ENCODE data around the gene CIDEB.
"Not testable (repeated sequence)": the region's sequence is repeated elsewhere in the genome, so short reads cannot be mapped to it uniquely, and the experiment has no call there.

Gene CIDEB, protein sequence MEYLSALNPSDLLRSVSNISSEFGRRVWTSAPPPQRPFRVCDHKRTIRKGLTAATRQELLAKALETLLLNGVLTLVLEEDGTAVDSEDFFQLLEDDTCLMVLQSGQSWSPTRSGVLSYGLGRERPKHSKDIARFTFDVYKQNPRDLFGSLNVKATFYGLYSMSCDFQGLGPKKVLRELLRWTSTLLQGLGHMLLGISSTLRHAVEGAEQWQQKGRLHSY

DNA sequence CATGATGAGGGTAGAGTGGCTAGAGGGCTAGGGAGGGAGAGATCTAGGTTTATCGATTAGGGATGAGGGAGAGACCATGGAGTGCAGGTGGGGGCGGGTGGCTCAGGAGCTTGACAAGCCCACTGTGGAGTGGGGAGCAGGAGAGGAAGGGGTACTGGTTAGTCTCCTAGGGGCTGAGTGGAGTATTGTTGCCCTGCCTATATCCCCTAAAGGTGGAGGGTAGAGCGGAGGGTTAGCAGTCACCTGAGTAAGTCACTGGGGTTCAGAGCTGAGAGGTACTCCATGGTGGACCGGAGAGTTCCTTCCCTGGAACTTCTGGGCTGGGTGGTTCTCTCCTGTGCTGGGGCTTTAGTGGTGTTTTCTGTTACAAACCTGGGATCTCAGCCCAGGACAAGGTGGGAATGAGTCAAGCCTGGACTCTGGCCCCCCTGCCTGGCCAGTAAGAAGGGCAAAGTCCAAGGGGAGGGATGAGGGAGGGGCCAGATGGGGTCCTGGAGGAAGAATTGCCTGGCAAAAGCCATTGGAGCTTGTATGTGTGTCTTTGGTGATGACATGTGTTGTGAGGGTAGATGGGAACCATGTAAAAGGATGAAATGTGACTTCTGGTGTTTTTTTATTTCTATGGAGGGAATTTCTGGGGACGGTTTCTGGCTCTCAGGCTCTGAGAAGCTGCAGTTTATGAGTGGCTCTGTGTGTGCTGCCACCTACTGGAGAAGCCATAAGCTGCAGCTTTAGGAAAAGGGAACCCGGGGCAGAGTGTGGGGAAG lies at the start of gene CIDEB:
CIDEB (minus strand) TSS at position 403 of the 767 bp plus-strand sequence; CDS start at position 284, 119 bp downstream.
- FAIRE-seq: no peak

DNA sequence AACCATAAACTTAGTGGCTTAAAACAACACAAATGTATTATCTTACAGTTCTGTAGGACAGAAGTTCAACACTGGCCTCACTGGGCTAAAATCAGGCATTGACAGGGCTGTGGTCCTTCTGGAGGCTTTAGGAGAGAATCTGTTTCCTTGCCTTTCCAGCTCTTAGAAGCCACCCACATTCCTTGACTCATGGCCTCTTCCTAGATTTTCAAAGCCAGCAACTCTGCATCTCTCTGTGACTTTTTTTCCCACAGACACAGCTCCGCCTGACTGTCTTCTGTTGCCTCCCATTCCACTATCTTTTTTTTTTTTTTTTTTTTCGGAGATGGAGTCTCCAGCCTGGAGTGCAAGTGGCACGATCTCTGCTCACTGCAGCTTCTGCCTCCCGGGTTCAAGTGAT lies 48.4 kb upstream of the CIDEB start:
- FAIRE-seq: no peak

DNA sequence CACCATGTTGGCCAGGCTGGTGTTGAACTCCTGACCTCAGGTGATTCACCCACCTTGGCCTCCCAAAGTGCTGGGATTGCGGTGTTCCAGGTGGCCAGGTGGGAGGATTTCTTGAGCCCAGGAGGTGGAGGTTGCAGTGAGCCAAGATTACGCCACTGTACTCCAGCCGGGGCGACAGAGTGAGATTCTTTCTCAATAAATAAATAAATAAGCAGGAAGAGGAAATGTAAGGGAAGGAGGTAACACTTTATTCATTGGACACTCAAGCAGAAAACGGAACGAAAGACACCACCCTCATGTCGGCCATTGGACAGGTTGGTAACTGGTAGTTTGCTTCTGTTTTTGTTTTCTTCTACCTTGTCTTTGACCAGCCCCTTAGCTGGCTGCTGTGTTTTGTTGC lies 47.2 kb upstream of the CIDEB start:
- FAIRE-seq: no peak

DNA sequence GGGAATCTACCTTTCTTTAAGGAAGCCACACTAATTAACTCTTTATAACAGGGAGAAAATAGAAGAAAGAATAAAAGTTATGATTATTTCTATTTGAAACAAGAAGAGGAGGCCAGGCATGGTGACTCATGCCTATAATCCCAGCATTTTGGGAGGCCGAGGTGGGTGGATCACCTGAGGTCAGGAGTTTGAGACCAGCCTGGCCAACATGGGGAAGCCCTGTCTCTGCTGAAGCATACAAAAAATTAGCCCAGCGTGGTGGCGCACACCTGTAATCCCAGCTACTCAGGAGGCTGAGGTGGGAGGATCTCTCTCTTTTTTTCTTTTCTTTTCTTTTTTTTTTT lies 46.7 kb upstream of the CIDEB start:
- FAIRE-seq: not testable (repeated sequence)

- FAIRE-seq: no peak
These were observed 46.0 kb upstream of the CIDEB start for GRCh38 chr14:24353559-24354481.

DNA sequence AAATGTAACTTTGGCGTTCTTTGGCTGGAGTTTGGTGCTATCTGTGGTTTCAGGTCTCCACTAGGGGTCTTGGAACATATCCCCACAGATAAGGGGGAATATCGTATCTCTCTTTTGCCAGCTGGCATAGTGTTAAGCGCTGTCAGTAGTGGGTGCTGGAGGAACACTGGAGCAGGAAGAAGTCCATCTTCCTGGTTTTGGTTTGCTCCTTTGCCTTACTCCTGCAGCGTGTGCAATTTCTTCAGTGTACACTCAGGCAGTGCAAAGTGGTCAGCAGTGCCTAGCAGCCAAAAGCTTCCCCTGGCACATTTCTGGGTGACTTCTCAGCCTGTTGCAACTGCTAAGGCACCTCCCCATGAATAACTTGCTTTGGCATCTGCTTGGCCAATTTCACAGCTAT lies 43.7 kb upstream of the CIDEB start:
- no peak for FAIRE-seq

DNA sequence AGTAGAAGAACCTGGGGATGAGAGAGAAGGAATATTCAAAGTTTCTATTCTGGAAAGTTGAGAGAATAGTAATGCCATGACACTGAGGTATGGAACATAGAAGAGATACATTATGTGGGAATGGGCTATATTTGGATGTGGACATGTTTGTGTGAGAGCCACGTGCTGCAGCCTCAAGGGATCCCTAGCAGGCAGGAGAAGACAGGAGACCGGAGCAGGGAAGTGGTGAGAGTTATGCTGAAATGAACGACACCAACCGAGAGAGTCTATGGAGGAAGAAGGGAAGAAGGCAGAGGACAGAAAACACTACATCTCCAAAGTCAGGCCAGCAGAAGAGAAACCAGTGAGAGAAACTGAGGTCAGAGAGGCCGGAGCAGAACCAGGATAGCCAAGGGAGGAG lies 42.0 kb upstream of the CIDEB start:
- FAIRE-seq: no peak

GRCh38 chr14:24348186-24348585 lies 40.4 kb upstream of the CIDEB start:
- FAIRE-seq: no peak

GRCh38 chr14:24347134-24347533 lies 39.4 kb upstream of the CIDEB start:
- no peak for FAIRE-seq

GRCh38 chr14:24343795-24344660 lies 36.3 kb upstream of the CIDEB start:
- no peak for FAIRE-seq

- no peak for FAIRE-seq
These were observed 35.1 kb upstream of the CIDEB start for GRCh38 chr14:24342889-24343288.

GRCh38 chr14:24340606-24341005 lies 32.8 kb upstream of the CIDEB start:
- no peak for FAIRE-seq

GRCh38 chr14:24339284-24340151 lies 31.7 kb upstream of the CIDEB start, which contains the start of gene RIPK3:
Gene RIPK3, minus strand, starts transcription at chr14:24339991. Its CDS starts 165 bp downstream, at chr14:24339826.
- no peak for FAIRE-seq

- no peak for FAIRE-seq
These were observed 31.1 kb upstream of the CIDEB start for GRCh38 chr14:24338843-24339242.

DNA sequence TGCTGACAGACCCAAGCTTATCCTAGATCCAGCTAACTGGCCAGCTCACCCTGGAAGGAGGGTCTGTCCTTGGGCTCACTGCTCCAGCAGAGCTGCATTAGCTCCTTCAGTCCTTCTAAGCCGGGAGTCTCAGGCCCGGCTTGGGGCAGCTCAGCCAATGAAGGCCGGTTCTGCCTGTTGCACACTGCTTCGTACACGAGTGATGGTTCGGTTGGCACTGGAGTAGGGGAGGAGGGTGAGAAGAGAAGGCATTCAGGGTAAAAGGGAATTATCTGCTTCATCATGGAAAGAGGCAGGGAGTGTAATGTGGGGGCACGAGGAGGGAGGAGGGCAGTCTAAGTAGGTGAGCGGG lies 30.0 kb upstream of the CIDEB start:
- FAIRE-seq: no peak

- FAIRE-seq: no peak
These were observed 29.5 kb upstream of the CIDEB start for GRCh38 chr14:24337144-24337823.

GRCh38 chr14:24335461-24336171 lies 27.8 kb upstream of the CIDEB start:
- no peak for FAIRE-seq

- no peak for FAIRE-seq
These were observed 26.9 kb upstream of the CIDEB start, which contains the start of gene ADCY4 for GRCh38 chr14:24334431-24335291. Gene ADCY4, minus strand, starts transcription at chr14:24335071. Its CDS starts 419 bp downstream, at chr14:24334652.

Data from islet of Langerhans (tissue), 1 donor.